Activated CD4-positive, alpha-beta T cell treated with anti-CD3 and anti-CD28 coated beads, Interleukin-2, amount 50 U/mL, for 48 hours (primary cell): ENCODE data around the gene HTR5A.
"Not testable (repeated sequence)": the region's sequence is repeated elsewhere in the genome, so short reads cannot be mapped to it uniquely, and the experiment has no call there.

Experiments
- DNase-seq, 2 experiments: peaks; one replicate each; pipeline ENCODE4 v3.0.0-alpha.2; 2020

HTR5A gene

DNA sequence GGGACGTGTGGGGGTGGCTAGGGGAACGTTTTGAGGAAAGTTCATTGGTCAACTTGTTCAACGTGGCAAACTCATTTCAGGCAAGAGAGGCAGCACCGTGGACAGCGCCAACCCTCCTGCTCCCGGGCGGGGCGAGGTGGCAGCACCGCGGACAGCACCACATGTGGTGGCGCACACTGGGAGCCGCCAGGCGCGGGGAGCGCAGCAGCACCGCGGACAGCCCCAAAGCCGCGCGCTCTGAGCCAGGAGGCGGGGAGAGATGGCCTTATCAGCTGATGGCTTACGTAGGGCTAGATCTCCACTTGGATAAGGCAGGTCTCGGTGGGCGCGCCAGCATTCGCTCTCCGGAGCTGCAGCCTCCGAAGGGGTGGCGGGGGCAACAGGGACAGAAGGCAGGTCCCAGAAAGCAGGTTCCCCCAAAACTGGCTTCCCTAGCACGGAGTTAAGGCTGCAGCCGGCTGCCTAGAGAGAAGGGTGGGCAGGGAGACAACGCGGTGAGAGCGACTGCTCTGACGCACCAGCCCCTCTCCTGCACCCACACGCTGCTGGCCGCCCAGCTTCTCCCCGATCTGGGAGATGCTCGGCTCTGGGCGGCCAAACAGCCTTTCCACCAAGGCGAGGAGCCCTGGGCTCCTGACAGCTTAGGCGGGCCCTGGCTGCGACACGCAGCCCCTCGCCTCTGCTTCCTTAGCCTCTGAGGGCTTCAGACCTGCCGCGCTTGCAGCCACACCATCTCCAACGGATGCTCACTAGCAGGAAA, at the start of gene HTR5A:
Gene HTR5A (plus strand): TSS at position 333 of the 760 bp plus-strand sequence. CDS start 576 bp downstream, outside the sequence.
- peak; percentile 82 to 87 for DNase-seq

DNA sequence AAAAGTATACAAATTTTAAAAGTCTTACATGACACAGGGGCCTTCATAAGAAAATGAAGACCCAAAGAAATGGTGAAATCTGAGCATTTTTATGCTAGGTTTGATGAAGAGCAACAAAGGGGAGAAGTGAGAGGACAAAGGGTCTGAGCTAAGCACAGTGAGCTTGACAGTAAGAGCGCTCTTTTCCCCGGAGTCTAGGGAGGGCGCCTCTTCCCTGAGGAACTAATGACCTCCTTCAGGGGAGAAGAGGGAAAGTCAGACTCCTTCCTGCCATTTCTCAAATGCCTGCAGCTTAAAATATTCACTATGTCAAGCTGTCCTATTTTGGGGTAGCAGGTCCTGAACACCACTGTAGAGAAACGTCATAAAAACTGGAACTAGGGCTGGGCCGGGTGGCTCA, 49.1 kb upstream of the HTR5A start:
- DNase-seq: no peak

DNA sequence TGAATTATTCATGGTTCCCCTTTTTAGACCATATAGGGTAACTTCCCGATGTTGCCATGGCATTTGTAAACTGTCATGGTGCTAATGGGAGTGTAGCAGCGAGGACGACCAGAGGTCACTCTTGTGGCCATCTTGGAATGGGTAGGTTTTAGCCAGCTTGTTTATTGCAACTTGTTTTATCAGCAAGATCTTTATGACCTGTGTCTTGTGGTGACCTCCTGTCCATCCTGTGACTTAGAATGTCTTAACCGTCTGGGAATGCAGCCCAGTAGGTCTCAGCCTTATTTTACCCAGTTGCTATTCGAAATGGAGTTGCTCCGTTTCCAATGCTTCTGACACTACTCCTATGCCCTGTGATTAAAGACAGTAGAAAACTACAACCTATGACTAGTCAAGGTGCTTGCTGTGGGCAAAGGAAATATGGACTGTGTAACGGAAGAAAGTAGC, 48.4 kb upstream of the HTR5A start:
- no peak for DNase-seq

DNA sequence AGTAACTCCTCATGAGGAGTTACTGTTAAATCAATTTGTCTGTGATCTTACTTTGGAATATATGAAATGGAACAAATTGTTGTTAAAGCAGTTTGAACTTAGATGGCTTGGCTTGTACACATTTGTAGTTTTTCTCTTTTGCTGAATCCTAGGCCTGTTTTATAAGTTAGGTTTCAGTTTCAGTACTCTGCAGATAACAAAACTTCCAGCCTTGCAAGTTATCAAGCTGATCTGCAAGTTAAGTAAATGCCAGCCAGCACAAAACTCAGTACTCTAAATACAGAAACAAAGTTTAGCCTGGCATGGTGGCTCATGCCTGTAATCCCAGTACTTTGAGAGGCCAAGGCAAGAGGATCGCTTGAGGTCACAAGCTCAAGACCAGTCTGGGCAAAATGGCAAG, 42.2 kb upstream of the HTR5A start:
- DNase-seq: no peak

DNA sequence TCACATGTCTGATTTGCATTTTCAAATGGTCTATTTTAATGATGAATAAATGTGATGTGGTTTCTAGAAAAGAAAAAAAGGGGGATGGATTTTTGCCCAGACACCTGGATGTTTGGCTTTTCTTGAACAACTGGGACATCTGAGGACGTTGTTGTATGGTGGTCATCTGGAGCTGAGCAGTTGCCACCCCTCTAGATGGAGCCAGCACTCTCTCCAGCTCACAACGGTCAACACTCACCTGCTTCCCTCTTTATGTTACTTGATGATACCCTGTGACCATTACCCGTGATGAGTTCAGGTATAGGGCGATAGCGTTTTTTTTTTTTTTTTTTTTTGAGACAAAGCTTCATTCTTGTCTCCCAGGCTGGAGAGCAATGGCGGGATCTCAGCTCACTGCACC, 37.1 kb upstream of the HTR5A start:
- DNase-seq: no peak

DNA sequence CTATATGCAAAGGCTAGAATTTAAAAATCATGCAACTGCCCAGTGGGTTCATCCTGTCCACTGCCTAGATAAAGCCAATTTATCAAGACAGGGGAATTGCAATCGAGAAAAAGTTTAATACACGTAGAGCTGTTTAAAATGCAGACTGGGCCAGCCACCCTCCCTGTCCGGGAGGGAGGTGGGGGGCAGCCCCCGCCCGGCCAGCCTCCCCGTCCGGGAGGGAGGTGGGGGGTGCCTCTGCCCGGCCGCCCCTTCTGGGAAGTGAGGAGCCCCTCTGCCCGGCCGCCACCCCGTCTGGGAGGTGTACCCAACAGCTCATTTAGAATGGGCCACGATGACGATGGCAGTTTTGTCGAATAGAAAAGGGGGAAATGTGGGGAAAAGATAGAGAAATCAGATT, 35.6 kb upstream of the HTR5A start:
- not testable (repeated sequence) for DNase-seq

DNA sequence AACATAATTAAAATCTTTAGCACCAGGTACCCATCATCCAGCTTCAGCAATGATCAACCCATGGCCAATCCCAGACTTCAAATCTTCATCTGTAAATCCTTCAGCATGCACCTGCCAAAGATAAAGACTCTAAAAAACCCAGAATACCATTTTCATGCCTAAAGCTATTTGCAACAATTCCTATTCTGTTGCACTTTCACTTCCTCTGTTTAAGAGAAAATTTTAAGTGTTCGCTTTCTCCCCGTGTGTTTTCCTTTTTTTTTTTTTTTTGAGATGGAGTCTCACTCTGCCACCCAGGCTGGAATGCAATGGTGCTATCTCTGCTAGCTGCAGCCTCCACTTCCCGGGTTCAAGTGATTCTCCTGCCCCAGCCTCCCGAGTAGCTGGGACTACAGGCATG, 31.8 kb upstream of the HTR5A start:
- DNase-seq: no peak

DNA sequence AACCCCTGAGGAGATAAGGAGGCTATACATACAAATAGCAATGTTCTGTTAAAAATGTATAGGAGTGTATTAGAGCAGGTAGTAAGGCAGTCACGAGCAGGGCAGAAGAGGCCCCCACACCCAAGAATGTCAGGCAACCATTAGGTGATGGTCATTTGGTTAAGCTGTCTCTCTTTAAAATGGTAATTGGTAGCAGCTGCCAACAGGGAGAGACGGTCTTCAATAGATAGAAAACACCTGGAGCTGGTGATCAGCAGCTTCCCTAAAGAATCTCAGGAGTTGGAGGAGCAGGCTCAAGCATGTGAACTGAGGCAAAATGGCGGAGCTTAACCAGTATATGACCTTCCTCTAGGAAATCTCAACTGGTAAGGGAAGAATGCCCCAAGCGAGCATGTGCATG, 26.4 kb upstream of the HTR5A start:
- no peak for DNase-seq

DNA sequence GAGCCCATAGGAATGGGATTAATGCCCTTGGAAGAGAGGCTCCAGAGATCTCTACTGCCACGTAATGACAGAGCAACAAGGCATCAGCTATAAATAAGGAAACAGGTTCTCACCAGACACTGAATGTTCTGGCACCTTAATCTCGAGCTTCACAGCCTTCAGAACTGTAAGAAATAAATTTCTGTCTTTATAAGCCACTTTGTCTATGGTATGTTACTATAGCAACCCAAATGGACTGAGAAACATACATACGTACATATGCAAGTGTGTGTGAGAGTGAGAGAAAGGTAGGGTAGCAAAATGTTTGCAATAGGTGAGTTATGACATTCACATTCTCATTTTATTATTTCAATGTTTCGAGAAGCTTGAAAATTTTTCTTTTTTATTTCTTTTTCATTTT, 22.1 kb upstream of the HTR5A start:
- no peak for DNase-seq

DNA sequence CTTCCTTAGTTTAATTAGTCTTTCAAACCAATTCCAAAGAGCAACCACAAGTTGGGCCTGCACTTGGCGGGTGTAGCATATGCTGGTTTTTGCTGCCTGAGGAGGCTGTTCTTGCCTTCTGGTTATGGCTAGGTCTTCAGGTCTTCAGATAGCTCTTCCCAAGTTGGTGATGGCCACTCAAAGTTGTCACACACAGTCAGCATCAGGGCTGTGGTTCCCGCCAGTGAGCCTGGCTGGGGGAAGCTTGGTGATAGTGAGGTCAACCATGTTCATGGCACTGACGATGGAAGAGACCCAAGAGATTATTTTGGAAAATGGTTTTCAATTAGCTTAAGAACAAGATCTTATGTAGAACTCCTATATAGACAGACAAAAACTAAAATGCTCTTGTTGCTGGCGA, 18.8 kb upstream of the HTR5A start:
- DNase-seq: no peak

DNA sequence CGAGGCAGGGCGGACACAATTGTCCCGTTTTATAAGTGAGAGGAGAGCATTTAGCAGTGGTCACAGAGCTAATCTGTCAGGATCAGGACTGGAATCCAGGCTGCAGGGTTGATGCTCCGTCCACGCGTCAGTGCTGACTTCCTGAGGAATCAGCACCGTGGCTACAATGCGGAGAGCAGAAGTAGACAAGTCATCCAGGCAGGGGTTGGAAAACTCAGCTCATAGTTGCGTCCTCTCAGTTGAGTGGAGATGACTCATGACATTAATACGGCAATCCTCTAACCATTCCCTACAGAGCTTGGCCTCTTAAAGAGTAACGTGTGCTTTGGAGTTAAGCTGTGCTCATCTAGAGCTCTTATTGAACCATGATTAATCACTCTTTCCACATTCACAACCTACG, 17.1 kb upstream of the HTR5A start:
- no peak for DNase-seq

DNA sequence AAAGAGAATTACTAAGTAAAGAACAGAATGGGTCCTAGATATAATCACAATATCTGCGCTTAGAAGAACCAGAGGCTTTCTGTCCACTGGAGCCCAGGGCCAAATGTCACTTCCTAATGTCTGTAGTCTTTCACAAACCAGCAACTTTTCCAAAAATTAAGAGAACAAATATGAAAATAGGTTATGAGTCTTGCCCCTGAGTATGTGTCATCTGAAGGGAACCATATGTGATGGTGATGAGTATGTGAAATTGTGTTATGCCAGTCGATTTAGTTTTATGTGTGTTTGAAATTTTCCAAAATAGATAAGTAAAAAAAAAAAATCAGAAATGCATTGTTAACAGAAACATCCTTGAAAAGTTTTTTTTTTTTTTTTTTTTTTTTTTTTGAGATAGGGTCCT, 15.4 kb upstream of the HTR5A start:
- DNase-seq: no peak

DNA sequence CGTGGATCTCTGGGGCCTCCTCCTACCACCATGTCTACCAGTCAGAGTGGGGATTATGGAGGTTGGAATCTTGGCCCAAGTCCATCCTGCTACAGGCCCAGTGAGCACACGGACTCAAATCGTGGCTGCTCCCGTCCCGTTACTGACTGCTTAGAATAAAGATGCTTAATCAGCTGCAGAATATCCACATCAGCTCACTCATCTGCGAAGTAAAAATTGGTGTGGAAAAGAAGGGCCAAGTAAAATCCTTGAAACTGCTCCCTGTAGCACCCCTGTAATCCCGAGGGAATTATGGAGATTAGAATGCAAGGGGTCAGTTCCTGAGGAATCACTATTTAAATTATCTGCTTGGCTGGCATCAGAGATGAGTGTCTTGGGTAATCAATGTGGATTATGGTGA, 13.0 kb upstream of the HTR5A start:
- DNase-seq: no peak

DNA sequence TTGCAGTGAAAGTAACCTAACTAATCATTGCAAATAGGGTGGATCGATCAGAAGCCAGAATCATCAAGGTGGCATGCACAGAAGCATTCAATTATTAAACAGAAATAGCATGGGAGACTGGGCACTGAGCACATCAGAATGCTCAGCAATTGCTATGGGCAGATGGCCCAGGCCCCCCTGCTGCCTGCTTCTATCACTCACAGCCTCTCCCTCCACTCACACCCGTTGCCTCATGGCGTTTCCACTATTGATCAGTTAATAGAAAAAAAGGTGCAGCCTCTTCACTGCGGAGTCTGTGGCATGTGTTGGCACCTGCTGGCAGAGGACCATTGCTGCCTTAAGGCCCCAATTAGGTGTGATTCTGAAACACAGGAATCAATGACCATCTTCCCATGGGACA, 11.2 kb upstream of the HTR5A start:
- no peak for DNase-seq

DNA sequence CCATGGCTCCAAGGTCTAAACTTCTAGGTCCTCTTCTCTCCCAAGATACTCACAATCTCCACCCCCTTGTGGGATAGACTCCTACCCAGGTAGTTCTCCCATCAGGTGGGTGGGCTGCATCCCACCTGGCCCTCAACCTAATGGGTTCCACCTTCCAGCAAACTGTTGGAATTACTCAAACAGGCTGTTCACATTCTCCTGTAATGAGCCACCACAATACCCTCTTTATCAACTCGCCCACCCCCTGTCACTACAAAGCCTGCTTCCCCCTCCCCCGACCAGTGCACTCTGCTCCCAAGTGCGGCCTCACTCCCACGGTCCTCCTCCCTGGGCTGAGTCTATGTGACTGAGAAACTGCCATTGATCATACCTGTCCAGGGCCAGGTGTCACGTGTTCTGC, 10.4 kb upstream of the HTR5A start:
- DNase-seq: no peak

DNA sequence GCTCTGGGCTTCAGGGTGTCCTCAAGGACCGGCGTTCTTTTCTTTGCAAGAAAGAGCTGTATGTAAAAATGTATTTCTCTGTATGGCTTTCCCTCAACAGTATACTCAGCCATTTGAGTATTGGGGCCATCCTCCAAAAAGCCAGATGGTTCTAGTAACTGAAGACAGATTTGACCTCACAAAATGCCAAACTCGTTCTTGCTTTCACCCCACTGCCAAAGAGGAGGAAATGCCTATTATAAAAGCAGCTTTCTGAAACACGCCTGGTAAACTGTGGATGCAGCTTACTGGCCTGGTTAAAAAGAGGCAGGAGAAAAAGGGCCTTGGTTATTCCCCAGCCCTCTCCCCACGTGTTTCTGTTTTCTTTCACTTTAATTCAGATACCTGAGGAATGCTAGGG, 7.7 kb upstream of the HTR5A start:
- no peak for DNase-seq

DNA sequence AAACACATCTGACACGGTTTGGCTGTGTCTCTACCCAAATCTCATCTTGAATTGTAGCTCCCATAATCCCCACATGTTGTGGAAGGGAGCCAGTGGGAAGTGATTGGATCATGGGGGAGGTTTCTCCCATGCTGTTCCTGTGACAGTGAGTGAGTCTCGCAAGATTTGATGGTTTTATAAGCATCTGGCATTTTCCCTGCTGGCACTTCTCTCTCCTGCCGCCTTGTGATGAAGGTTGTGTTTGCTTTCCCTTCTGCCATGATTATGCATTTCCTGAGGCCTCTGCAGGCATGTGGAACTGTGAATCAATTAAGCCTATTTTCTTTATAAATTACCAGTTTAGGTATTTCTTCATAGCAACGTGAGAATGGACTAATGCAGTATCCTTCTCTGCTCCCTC, 5.9 kb upstream of the HTR5A start:
- DNase-seq: no peak

DNA sequence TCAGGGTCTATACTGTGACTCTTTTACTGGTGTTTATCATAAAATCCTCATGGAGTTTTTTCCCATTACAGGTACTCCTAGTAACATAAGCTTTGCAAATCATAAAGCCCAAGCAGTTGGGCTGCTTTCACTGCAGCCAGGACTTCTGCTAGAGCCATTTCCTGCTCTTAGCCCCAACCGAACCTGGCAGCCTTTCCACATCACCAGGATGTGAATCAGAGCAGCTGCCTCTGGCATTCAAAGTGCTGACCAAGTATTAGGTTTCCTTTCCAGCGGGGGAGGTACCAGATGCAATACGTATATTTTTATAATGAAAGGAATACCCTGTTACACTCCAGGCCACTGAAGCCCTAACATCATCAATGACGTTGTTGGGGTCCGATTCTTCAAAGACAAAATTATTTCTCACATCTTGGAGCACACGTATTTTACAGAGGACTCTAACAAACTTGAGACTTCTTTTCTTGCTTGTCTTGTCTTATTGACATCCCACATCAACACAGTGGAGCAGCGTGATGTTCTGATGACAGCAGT, 3.6 kb upstream of the HTR5A start:
- no peak for DNase-seq

DNA sequence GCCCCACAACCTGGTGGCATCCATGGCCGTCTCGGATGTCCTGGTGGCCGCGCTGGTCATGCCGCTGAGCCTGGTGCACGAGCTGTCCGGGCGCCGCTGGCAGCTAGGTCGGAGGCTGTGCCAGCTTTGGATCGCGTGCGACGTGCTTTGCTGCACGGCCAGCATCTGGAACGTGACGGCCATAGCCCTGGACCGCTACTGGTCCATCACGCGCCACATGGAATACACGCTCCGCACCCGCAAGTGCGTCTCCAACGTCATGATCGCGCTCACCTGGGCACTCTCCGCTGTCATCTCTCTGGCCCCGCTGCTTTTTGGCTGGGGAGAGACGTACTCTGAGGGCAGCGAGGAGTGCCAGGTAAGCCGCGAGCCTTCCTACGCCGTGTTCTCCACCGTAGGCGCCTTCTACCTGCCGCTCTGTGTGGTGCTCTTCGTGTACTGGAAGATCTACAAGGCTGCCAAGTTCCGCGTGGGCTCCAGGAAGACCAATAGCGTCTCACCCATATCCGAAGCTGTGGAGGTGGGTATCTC, 1.1 kb downstream of the HTR5A start:
- DNase-seq: no peak

DNA sequence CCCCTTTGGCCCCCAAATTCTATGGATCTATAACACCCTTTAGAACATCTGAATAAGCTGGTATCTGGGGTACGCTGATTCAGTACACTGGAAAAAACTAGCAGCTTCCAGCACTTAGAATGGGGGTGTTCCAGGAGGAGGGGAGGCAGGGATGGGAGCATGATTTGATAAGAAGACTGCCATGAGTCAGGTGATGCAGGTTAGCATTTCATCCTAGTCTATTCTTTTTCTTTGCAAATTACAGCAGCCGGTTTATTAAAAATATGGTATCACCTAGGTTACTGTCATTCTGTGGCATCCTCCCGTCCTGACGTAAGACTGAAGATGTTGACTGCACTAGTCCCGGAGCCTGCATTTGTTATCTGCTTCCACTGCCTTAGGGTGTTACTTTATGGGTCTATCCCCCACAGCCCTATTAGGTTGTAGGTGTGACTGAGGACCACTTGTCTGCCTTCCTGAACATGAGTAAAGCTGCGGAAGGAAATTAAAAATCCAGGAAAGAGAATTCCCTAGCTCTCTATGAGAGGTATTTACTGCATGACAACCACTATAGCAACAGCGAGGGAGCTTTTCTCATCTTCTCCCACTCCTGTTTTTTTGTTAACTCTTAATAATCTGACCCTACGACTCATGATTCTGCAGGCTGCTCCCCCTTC, 1.9 kb downstream of the HTR5A start:
- no peak for DNase-seq

DNA sequence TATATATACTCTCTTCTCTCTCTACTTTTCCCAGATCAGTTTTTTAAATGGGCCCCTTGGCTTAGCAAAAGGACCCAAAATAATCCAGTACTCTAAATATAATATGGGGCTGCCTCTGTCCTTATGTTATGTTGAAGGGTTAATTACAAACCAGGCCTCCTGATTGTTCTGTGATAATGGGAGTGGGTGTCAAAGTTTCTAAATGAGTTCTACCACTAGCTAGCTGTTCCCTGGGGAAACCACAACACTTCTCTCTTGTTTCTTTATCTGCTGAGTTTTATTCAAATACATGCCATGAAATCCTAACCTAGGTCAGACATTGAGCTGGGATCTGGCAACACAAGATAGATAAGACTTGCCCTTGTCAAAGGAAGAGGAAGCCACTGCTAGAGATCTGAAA, 3.8 kb downstream of the HTR5A start:
- DNase-seq: no peak

DNA sequence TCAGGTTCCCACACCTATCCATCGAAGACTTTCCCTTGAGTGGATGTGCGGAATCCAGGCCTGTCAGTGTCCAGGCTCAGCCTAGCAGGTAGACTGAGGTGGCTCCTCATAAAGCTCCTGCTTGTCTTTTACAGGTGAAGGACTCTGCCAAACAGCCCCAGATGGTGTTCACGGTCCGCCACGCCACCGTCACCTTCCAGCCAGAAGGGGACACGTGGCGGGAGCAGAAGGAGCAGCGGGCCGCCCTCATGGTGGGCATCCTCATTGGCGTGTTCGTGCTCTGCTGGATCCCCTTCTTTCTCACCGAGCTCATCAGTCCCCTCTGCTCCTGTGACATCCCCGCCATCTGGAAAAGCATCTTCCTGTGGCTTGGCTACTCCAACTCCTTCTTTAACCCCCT, 13.9 kb downstream of the HTR5A start:
- DNase-seq: no peak

DNA sequence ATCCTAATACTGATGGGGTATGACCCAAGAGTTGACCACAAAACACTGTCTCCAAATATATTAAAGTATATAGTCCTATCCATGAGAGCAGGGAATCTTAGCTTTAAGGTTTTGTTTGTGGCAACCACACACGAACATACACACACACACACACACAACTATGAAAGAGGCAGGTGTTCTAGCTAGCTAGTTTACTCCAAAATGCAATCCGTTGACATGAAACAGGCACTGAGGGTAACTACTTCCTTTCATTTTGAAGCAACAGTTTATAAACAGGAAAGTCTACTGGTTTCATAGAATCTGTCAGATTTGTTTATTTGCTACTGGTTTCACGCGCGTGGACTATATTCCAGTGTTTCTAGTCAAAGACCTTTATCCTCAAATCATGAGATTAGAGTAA, 14.8 kb downstream of the HTR5A start:
- DNase-seq: no peak

DNA sequence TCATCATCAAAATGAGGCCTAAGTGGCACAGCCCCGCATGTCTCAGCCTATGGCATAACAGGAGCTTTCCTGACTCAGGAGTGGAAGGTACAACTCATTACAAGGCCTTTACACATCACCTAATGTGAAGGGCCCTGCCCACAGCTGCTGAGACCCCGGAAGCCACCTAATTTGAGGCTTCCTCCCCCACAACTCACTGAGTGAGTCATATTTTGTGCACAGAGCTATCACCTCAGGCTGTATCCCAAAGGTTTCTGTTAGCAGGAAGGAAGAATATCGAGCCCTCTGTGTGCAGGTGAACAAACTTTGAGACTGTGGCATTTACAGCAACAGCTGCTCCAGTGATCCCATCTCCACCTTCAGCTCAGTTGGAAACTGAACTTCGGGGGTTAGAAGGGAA, 20.6 kb downstream of the HTR5A start:
- peak in 1 of 2 experiments; percentile 10 for DNase-seq
